Mesendoderm (in vitro differentiated cells): Measurements from ENCODE around the gene SPTBN1.

ENCODE experiments used
- DNase-seq: peaks from one replicate; pipeline ENCODE4 v3.0.0; 2013
- H2AK5ac ChIP-seq: 2 replicates; pipeline ENCODE4 v1.6.1; 2013; ENCODE audit warnings: low read length, inconsistent platforms
- H2BK120ac ChIP-seq: 2 replicates; pipeline ENCODE4 v1.6.1; 2013; ENCODE audit warnings: low read depth, mild to moderate bottlenecking, low read length, moderate library complexity, mixed read lengths
- H2BK15ac ChIP-seq: replicated peaks from 2 replicates; pipeline ENCODE4 v1.6.1; 2013; ENCODE audit warnings: low read depth, mild to moderate bottlenecking, moderate library complexity
- H2BK5ac ChIP-seq: 2 replicates; pipeline ENCODE4 v1.6.1; 2013; ENCODE audit warnings: low read length, inconsistent platforms
- H3K18ac ChIP-seq: 2 replicates; pipeline ENCODE4 v1.6.1; 2013; ENCODE audit warnings: mild to moderate bottlenecking, low read length, mixed read lengths
- H3K23ac ChIP-seq: one replicate; pipeline ENCODE4 v1.6.1; 2013; ENCODE audit warnings: low read length
- H3K27ac ChIP-seq: 2 replicates; pipeline ENCODE4 v1.5.1; 2013; ENCODE audit warnings: low read depth, mild to moderate bottlenecking, inconsistent platforms, low read length, moderate library complexity
- H3K27me3 ChIP-seq: 2 replicates; pipeline ENCODE4 v1.6.1; 2013; ENCODE audit warnings: low read length, control low read depth, mild to moderate bottlenecking, inconsistent platforms; ENCODE audit not compliant: insufficient read depth, poor library complexity
- H3K36me3 ChIP-seq: 2 replicates; pipeline ENCODE4 v1.6.1; 2013; ENCODE audit warnings: low read length, inconsistent platforms; ENCODE audit not compliant: control insufficient read depth, insufficient read depth
- H3K4ac ChIP-seq: one replicate; pipeline ENCODE4 v1.6.1; 2013; ENCODE audit warnings: low read depth, mild to moderate bottlenecking, low read length, moderate library complexity
- H3K4me1 ChIP-seq: 2 replicates; pipeline ENCODE4 v1.6.1; 2013; ENCODE audit warnings: low read depth, low read length, inconsistent platforms; ENCODE audit not compliant: control insufficient read depth
- H3K4me2 ChIP-seq: 2 replicates; pipeline ENCODE4 v1.6.1; 2013; ENCODE audit warnings: low read length
- H3K4me3 ChIP-seq: 2 replicates; pipeline ENCODE4 v1.5.1; 2013; ENCODE audit warnings: mild to moderate bottlenecking, low read length
- H3K56ac ChIP-seq: one replicate; pipeline ENCODE4 v1.6.1; 2013; ENCODE audit warnings: low read length
- H3K79me1 ChIP-seq: 2 replicates; pipeline ENCODE4 v1.6.1; 2013; ENCODE audit warnings: low read length, inconsistent platforms
- H3K79me2 ChIP-seq: 2 replicates; pipeline ENCODE4 v1.6.1; 2013; ENCODE audit warnings: mild to moderate bottlenecking, low read length; ENCODE audit not compliant: control insufficient read depth, insufficient read depth
- H3K9ac ChIP-seq: 2 replicates; pipeline ENCODE4 v1.6.1; 2013; ENCODE audit warnings: low read length, inconsistent platforms
- H4K5ac ChIP-seq: one replicate; pipeline ENCODE4 v1.6.1; 2013; ENCODE audit warnings: low read length
- H4K8ac ChIP-seq: one replicate; pipeline ENCODE4 v1.6.1; 2013; ENCODE audit warnings: low read depth, mild to moderate bottlenecking, control low read depth, low read length, moderate library complexity
- WGBS: extraction: QIAGEN DNeasy Blood & Tissue Kit; methylation state at CpG from one replicate; pipeline ENCODE4 v1.1.7; 2013; ENCODE audit warnings: low lambda C conversion rate, missing lambda C conversion rate; ENCODE audit not compliant: insufficient coverage; ENCODE audit errors: extremely low coverage; 5-methylcytosine and 5-hydroxymethylcytosine counted together

The SPTBN1 gene

GRCh38 chr2:54671010-54671409 lies 214.9 kb downstream of the SPTBN1 start:
- Histone ChIP-seq H3K36me3 (peaks cover 2% of the 10 kb centered on the region), H3K23ac (no peak overlapping the region), H3K4ac (no peak overlapping the region), H2BK15ac (no peak overlapping the region), H3K4me1 (no peaks in the 10 kb centered on the region), H3K27ac (no peak overlapping the region), H4K8ac (no peak overlapping the region), H3K4me2 (no peak overlapping the region), H4K5ac (no peak overlapping the region), H2BK120ac (no peak overlapping the region), H3K9ac (no peak overlapping the region), H2BK5ac (no peak overlapping the region), H3K18ac (no peak overlapping the region), H3K56ac (no peak overlapping the region), H3K4me3 (no peak overlapping the region), H3K27me3 (no peaks in the 10 kb centered on the region), H3K79me2 (no peaks in the 10 kb centered on the region), H2AK5ac (no peak overlapping the region), H3K79me1 (no peaks in the 10 kb centered on the region)
- no CpG with 5 or more reads among the region's 3 CpGs for WGBS
- DNase-seq, result no peak

GRCh38 chr2:54671875-54672589 lies 215.9 kb downstream of the SPTBN1 start:
- no peak overlapping the region for H3K27ac ChIP-seq
- H3K9ac ChIP-seq, result no peak overlapping the region
- H3K18ac ChIP-seq, result no peak overlapping the region
- no peak overlapping the region for H3K23ac ChIP-seq
- H3K56ac ChIP-seq, result no peak overlapping the region
- no peaks in the 10 kb centered on the region for H3K79me1 ChIP-seq
- H2AK5ac ChIP-seq, result no peak overlapping the region
- H2BK15ac ChIP-seq, result no peak overlapping the region
- no peak overlapping the region for H4K8ac ChIP-seq
- no peak overlapping the region for H2BK5ac ChIP-seq
- no peak overlapping the region for H3K4me2 ChIP-seq
- no CpG with 5 or more reads among the region's 4 CpGs for WGBS
- H3K4me3 ChIP-seq, result no peak overlapping the region
- H3K4ac ChIP-seq, result no peak overlapping the region
- no peak overlapping the region for H4K5ac ChIP-seq
- no peaks in the 10 kb centered on the region for H3K4me1 ChIP-seq
- no peaks in the 10 kb centered on the region for H3K27me3 ChIP-seq
- no peaks in the 10 kb centered on the region for H3K79me2 ChIP-seq
- no peak for DNase-seq
- peaks cover 2% of the 10 kb centered on the region for H3K36me3 ChIP-seq
- no peak overlapping the region for H2BK120ac ChIP-seq

- Histone ChIP-seq H2AK5ac (no peak overlapping the region), H3K4me3 (no peak overlapping the region)
Measured at GRCh38 chr2:54672590-54673456, 216.7 kb downstream of the SPTBN1 start.

GRCh38 chr2:54673501-54673998 lies 217.4 kb downstream of the SPTBN1 start:
- Histone ChIP-seq H3K79me2 (no peaks in the 10 kb centered on the region), H4K8ac (no peak overlapping the region), H3K23ac (no peak overlapping the region), H3K56ac (no peak overlapping the region), H2BK5ac (no peak overlapping the region), H4K5ac (no peak overlapping the region), H2BK15ac (no peak overlapping the region), H3K9ac (no peak overlapping the region), H3K27me3 (no peaks in the 10 kb centered on the region), H3K36me3 (peaks cover 2% of the 10 kb centered on the region), H3K79me1 (no peaks in the 10 kb centered on the region), H3K4me3 (no peak overlapping the region), H3K27ac (no peak overlapping the region), H2BK120ac (no peak overlapping the region), H3K18ac (no peak overlapping the region), H3K4me2 (no peak overlapping the region), H3K4ac (no peak overlapping the region), H3K4me1 (no peaks in the 10 kb centered on the region), H2AK5ac (no peak overlapping the region)
- DNase-seq, result no peak
- no CpG with 5 or more reads among the region's 16 CpGs for WGBS

More at GRCh38 chr2:54672590-54673456, 216.7 kb downstream of the SPTBN1 start:
- H3K9ac ChIP-seq, result no peak overlapping the region
- no peak overlapping the region for H3K18ac ChIP-seq
- no peak overlapping the region for H4K5ac ChIP-seq
- H4K8ac ChIP-seq, result no peak overlapping the region
- H3K27me3 ChIP-seq, result no peaks in the 10 kb centered on the region
- H3K23ac ChIP-seq, result no peak overlapping the region
- no peak overlapping the region for H3K4ac ChIP-seq
- no peak for DNase-seq
- H3K79me2 ChIP-seq, result no peaks in the 10 kb centered on the region
- no peak overlapping the region for H3K56ac ChIP-seq
- H2BK5ac ChIP-seq, result no peak overlapping the region
- H3K4me1 ChIP-seq, result no peaks in the 10 kb centered on the region
- no peak overlapping the region for H3K4me2 ChIP-seq
- no CpG with 5 or more reads among the region's 12 CpGs for WGBS
- no peaks in the 10 kb centered on the region for H3K79me1 ChIP-seq
- H2BK120ac ChIP-seq, result no peak overlapping the region
- H2BK15ac ChIP-seq, result no peak overlapping the region
- peaks cover 2% of the 10 kb centered on the region for H3K36me3 ChIP-seq
- H3K27ac ChIP-seq, result no peak overlapping the region

- no peak overlapping the region for H4K5ac ChIP-seq
- H4K8ac ChIP-seq, result no peak overlapping the region
- H3K4ac ChIP-seq, result no peak overlapping the region
- no peaks in the 10 kb centered on the region for H3K79me1 ChIP-seq
- H3K4me1 ChIP-seq, result no peaks in the 10 kb centered on the region
- no peaks in the 10 kb centered on the region for H3K79me2 ChIP-seq
- no peak overlapping the region for H3K23ac ChIP-seq
- H3K56ac ChIP-seq, result no peak overlapping the region
- H2BK15ac ChIP-seq, result no peak overlapping the region
- no peak overlapping the region for H3K4me3 ChIP-seq
- no peak overlapping the region for H3K4me2 ChIP-seq
- H2AK5ac ChIP-seq, result no peak overlapping the region
- no peak overlapping the region for H3K9ac ChIP-seq
- DNase-seq, result no peak
- no peaks in the 10 kb centered on the region for H3K27me3 ChIP-seq
- H3K36me3 ChIP-seq, result no peaks in the 10 kb centered on the region
- no peak overlapping the region for H3K18ac ChIP-seq
- WGBS, result no CpG with 5 or more reads among the region's 8 CpGs
- H3K27ac ChIP-seq, result no peak overlapping the region
- H2BK120ac ChIP-seq, result no peak overlapping the region
- no peak overlapping the region for H2BK5ac ChIP-seq
Measured at GRCh38 chr2:54675281-54675680, 219.2 kb downstream of the SPTBN1 start.
